ENCODE results near the gene KDM1B. TPM values are rescaled to one million over a fixed set of nuclear protein-coding genes. Genes with fewer than 3 reads are reported as not detected.
"Not testable (repeated sequence)": the region's sequence is repeated elsewhere in the genome, so short reads cannot be mapped to it uniquely, and the experiment has no call there.

KDM1B gene
- total RNA-seq, 1 donor from 2014 or later = 9.9 TPM

- Mint-ChIP-seq H3K27me3 (ENCODE audit: low read depth) (no peaks in the 10 kb centered on the region), H3K36me3 (ENCODE audit: low read depth) (peaks cover 14% of the 10 kb centered on the region), H3K4me1 (ENCODE audit: low read depth) (peaks cover 2% of the 10 kb centered on the region), H3K4me3 (ENCODE audit: low read depth) (no peak overlapping the region), H3K9me3 (no peaks in the 10 kb centered on the region), H3K27ac (no peak overlapping the region)
- intact Hi-C loops (cut with micrococcal nuclease) = no loop called here
- DNase-seq (ENCODE audit: low spot score) = no peak
These were observed 20.1 kb upstream of the KDM1B start for GRCh38 chr6:18135171-18135570.

GRCh38 chr6:18136260-18136659 is 19.0 kb upstream of the KDM1B start:
- no peak overlapping the region for H3K4me3 Mint-ChIP-seq (ENCODE audit: low read depth)
- H3K27me3 Mint-ChIP-seq (ENCODE audit: low read depth) = no peaks in the 10 kb centered on the region
- no peaks in the 10 kb centered on the region for H3K9me3 Mint-ChIP-seq
- no peak for DNase-seq (ENCODE audit: low spot score)
- H3K4me1 Mint-ChIP-seq (ENCODE audit: low read depth) = peaks cover 2% of the 10 kb centered on the region
- intact Hi-C loops (cut with micrococcal nuclease) = no loop called here
- peaks cover 18% of the 10 kb centered on the region for H3K36me3 Mint-ChIP-seq (ENCODE audit: low read depth)
- no peak overlapping the region for H3K27ac Mint-ChIP-seq

GRCh38 chr6:18138906-18139305 is 16.3 kb upstream of the KDM1B start:
- Mint-ChIP-seq H3K27ac (no peak overlapping the region), H3K4me3 (ENCODE audit: low read depth) (no peak overlapping the region), H3K4me1 (ENCODE audit: low read depth) (peaks cover 2% of the 10 kb centered on the region), H3K9me3 (no peaks in the 10 kb centered on the region), H3K36me3 (ENCODE audit: low read depth) (peaks cover 20% of the 10 kb centered on the region), H3K27me3 (ENCODE audit: low read depth) (no peaks in the 10 kb centered on the region)
- intact Hi-C loops (cut with micrococcal nuclease) = no loop called here
- no peak for DNase-seq (ENCODE audit: low spot score)

GRCh38 chr6:18139935-18140621 is 15.1 kb upstream of the KDM1B start:
- H3K36me3 Mint-ChIP-seq (ENCODE audit: low read depth) = peaks cover 20% of the 10 kb centered on the region

GRCh38 chr6:18141805-18142590 is 13.2 kb upstream of the KDM1B start:
- Mint-ChIP-seq H3K9me3 (no peaks in the 10 kb centered on the region), H3K4me3 (ENCODE audit: low read depth) (no peak overlapping the region), H3K27me3 (ENCODE audit: low read depth) (no peaks in the 10 kb centered on the region), H3K27ac (no peak overlapping the region), H3K36me3 (ENCODE audit: low read depth) (peaks cover 17% of the 10 kb centered on the region), H3K4me1 (ENCODE audit: low read depth) (peaks cover 2% of the 10 kb centered on the region)
- intact Hi-C loops (cut with micrococcal nuclease) = no loop called here
- no peak for DNase-seq (ENCODE audit: low spot score)

More at GRCh38 chr6:18139935-18140621, 15.1 kb upstream of the KDM1B start:
- Mint-ChIP-seq H3K27me3 (ENCODE audit: low read depth) (no peaks in the 10 kb centered on the region), H3K4me1 (ENCODE audit: low read depth) (peaks cover 2% of the 10 kb centered on the region), H3K27ac (no peak overlapping the region), H3K9me3 (no peaks in the 10 kb centered on the region), H3K4me3 (ENCODE audit: low read depth) (no peak overlapping the region)
- intact Hi-C loops (cut with micrococcal nuclease) = no loop called here
- no peak for DNase-seq (ENCODE audit: low spot score)

- intact Hi-C loops (cut with micrococcal nuclease) = no loop called here
- Mint-ChIP-seq H3K27ac (no peak overlapping the region), H3K4me3 (ENCODE audit: low read depth) (no peak overlapping the region), H3K27me3 (ENCODE audit: low read depth) (no peaks in the 10 kb centered on the region), H3K9me3 (no peaks in the 10 kb centered on the region), H3K36me3 (ENCODE audit: low read depth) (peaks cover 23% of the 10 kb centered on the region), H3K4me1 (ENCODE audit: low read depth) (peaks cover 7% of the 10 kb centered on the region)
- no peak for DNase-seq (ENCODE audit: low spot score)
These were observed 12.7 kb upstream of the KDM1B start for GRCh38 chr6:18142591-18142861.

- intact Hi-C loops (cut with micrococcal nuclease) = no loop called here
- DNase-seq (ENCODE audit: low spot score) = no peak
- no peaks in the 10 kb centered on the region for H3K9me3 Mint-ChIP-seq
- no peaks in the 10 kb centered on the region for H3K27me3 Mint-ChIP-seq (ENCODE audit: low read depth)
- H3K4me1 Mint-ChIP-seq (ENCODE audit: low read depth) = peaks cover 8% of the 10 kb centered on the region
- peaks cover 26% of the 10 kb centered on the region for H3K36me3 Mint-ChIP-seq (ENCODE audit: low read depth)
- H3K27ac Mint-ChIP-seq = no peak overlapping the region
- no peak overlapping the region for H3K4me3 Mint-ChIP-seq (ENCODE audit: low read depth)
These were observed 8.1 kb upstream of the KDM1B start for GRCh38 chr6:18147160-18147559.

GRCh38 chr6:18147616-18148015 is 7.6 kb upstream of the KDM1B start:
- peaks cover 21% of the 10 kb centered on the region for H3K36me3 Mint-ChIP-seq (ENCODE audit: low read depth)
- no peaks in the 10 kb centered on the region for H3K9me3 Mint-ChIP-seq
- DNase-seq (ENCODE audit: low spot score) = no peak
- no peak overlapping the region for H3K27ac Mint-ChIP-seq
- intact Hi-C loops (cut with micrococcal nuclease) = no loop called here
- H3K4me3 Mint-ChIP-seq (ENCODE audit: low read depth) = no peak overlapping the region
- H3K4me1 Mint-ChIP-seq (ENCODE audit: low read depth) = peaks cover 12% of the 10 kb centered on the region
- H3K27me3 Mint-ChIP-seq (ENCODE audit: low read depth) = no peaks in the 10 kb centered on the region

- Mint-ChIP-seq H3K27me3 (ENCODE audit: low read depth) (no peaks in the 10 kb centered on the region), H3K4me1 (ENCODE audit: low read depth) (peaks cover 18% of the 10 kb centered on the region), H3K9me3 (no peaks in the 10 kb centered on the region), H3K27ac (no peak overlapping the region), H3K4me3 (ENCODE audit: low read depth) (no peak overlapping the region), H3K36me3 (ENCODE audit: low read depth) (peaks cover 18% of the 10 kb centered on the region)
- DNase-seq (ENCODE audit: low spot score) = no peak
- intact Hi-C loops (cut with micrococcal nuclease) = no loop called here
These were observed 6.8 kb upstream of the KDM1B start for GRCh38 chr6:18148304-18149025.

- H3K27ac Mint-ChIP-seq; H3K27me3 Mint-ChIP-seq (ENCODE audit: low read depth); DNase-seq (ENCODE audit: low spot score); H3K4me3 Mint-ChIP-seq (ENCODE audit: low read depth); H3K9me3 Mint-ChIP-seq: not testable (repeated sequence)
- intact Hi-C loops (cut with micrococcal nuclease) = loop anchor here (10.0 kb wide), 2 partner anchors 63 to 363 kb away; no protein-coding TSS in a partner anchor
- Mint-ChIP-seq H3K36me3 (ENCODE audit: low read depth) (peaks cover 18% of the 10 kb centered on the region), H3K4me1 (ENCODE audit: low read depth) (peaks cover 32% of the 10 kb centered on the region)
These were observed 3.8 kb upstream of the KDM1B start for GRCh38 chr6:18151391-18151790.

GRCh38 chr6:18151801-18152200 is 3.4 kb upstream of the KDM1B start:
- no peak for DNase-seq (ENCODE audit: low spot score)
- Mint-ChIP-seq H3K4me3 (ENCODE audit: low read depth) (no peak overlapping the region), H3K9me3 (no peaks in the 10 kb centered on the region), H3K27ac (no peak overlapping the region), H3K4me1 (ENCODE audit: low read depth) (peaks cover 32% of the 10 kb centered on the region), H3K36me3 (ENCODE audit: low read depth) (peaks cover 18% of the 10 kb centered on the region), H3K27me3 (ENCODE audit: low read depth) (no peaks in the 10 kb centered on the region)
- intact Hi-C loops (cut with micrococcal nuclease) = loop anchor here (10.0 kb wide), 2 partner anchors 63 to 363 kb away; no protein-coding TSS in a partner anchor

GRCh38 chr6:18153311-18153703 is 1.9 kb upstream of the KDM1B start:
- intact Hi-C loops (cut with micrococcal nuclease) = loop anchor here (10.0 kb wide), 2 partner anchors 61 to 361 kb away; no protein-coding TSS in a partner anchor
- Mint-ChIP-seq H3K9me3 (no peaks in the 10 kb centered on the region), H3K4me1 (ENCODE audit: low read depth) (peaks cover 25% of the 10 kb centered on the region), H3K27me3 (ENCODE audit: low read depth) (no peaks in the 10 kb centered on the region), H3K4me3 (ENCODE audit: low read depth) (no peak overlapping the region), H3K27ac (no peak overlapping the region), H3K36me3 (ENCODE audit: low read depth) (peaks cover 7% of the 10 kb centered on the region)
- DNase-seq (ENCODE audit: low spot score) = no peak

All from activated T-helper 2 cell treated with anti-CD3 and anti-CD28 coated beads, Interferon-gamma antibody, Interleukin-2, Interleukin-4, amounts not matched to agents 10 μg/mL and 5 μg/mL and 100 μg/mL, durations not matched to agents 14 hours and 24 hours and 36 hours (primary cell).